Fibroblast of pulmonary artery (primary cell): ENCODE results near the gene PELI2.
A peak's percentile ranks its signal among the peaks of the same experiment; 100 is the strongest.

Experiments used
- DNase-seq: peaks from one replicate; pipeline ENCODE4 v3.0.0-alpha.2; 2010; ENCODE audit warnings: low read depth
- H3K4me3 ChIP-seq: replicated peaks from 2 replicates; pipeline ENCODE4 v1.5.1; 2011; ENCODE audit warnings: low read depth, mild to moderate bottlenecking, control low read depth, low read length, moderate library complexity
- TF ChIP-seq, protein P1 (sequence below): IDR thresholded peaks from 2 replicates; pipeline ENCODE4 v1.5.1; 2011; ENCODE audit warnings: mild to moderate bottlenecking, control low read depth, low read length, inconsistent platforms; ENCODE audit errors: missing control alignments

The PELI2 gene

DNA sequence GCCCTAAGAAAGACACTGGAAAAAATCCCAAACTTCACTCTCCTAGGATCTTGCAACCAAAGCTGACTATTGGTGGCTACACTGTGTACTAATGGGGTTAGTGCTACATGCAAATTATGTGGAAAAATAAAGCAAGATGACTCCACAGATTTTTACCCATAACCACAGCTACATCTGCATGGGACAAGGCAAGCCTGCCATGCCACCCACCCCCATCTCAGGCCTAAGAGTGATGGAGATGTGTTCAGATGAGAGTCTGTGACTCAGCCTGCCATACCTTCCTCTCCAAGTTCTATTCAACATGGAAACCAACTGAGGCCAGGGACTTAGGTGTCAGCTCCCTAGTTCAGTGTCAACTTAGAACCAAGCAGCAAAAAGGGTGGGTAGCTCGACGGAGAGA is 206.2 kb downstream of the PELI2 start:
- TF ChIP-seq, protein P1, sequence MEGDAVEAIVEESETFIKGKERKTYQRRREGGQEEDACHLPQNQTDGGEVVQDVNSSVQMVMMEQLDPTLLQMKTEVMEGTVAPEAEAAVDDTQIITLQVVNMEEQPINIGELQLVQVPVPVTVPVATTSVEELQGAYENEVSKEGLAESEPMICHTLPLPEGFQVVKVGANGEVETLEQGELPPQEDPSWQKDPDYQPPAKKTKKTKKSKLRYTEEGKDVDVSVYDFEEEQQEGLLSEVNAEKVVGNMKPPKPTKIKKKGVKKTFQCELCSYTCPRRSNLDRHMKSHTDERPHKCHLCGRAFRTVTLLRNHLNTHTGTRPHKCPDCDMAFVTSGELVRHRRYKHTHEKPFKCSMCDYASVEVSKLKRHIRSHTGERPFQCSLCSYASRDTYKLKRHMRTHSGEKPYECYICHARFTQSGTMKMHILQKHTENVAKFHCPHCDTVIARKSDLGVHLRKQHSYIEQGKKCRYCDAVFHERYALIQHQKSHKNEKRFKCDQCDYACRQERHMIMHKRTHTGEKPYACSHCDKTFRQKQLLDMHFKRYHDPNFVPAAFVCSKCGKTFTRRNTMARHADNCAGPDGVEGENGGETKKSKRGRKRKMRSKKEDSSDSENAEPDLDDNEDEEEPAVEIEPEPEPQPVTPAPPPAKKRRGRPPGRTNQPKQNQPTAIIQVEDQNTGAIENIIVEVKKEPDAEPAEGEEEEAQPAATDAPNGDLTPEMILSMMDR = no peak
- no peak overlapping the region for H3K4me3 ChIP-seq
- DNase-seq = no peak

DNA sequence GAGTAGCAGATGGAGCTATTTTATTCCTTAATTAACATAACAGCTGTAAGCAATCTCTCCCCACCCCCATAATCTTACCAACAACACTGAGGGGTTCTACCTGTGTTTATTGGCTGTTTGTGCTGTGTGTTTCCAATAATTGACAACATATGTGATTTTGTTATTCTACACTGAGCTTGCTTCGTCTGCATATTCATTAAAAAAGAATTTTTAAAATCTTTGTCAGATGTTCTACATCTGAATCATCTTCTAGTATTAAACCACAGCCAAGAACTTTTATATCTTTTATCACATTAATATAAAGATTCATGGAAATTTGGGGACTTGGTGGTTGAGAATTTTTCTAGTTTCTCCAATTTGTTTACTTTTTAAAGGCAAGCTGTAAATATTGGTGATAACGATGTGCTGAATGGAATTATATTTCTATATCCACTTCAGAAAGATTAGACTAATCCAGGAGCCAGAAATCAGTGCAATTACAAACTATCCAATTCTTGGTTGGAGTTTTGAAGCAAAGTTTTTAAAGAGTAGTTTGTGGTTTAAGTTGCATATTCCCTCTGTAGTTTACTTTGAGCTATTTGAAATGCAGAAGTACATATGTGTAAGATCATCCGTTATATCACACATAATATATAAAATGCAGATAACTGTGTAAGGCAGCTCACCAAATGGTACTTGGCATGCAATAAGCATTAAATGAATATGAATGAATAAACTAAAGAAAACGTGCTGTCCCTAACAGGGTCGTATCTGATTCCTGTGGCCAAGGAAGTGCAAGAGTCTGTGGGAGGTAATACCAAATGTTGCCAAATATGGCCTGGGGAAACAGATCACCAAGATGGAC is 206.9 kb downstream of the PELI2 start:
- DNase-seq = peak; percentile 48
- TF ChIP-seq, protein P1 = no peak
- H3K4me3 ChIP-seq = no peak overlapping the region

DNA sequence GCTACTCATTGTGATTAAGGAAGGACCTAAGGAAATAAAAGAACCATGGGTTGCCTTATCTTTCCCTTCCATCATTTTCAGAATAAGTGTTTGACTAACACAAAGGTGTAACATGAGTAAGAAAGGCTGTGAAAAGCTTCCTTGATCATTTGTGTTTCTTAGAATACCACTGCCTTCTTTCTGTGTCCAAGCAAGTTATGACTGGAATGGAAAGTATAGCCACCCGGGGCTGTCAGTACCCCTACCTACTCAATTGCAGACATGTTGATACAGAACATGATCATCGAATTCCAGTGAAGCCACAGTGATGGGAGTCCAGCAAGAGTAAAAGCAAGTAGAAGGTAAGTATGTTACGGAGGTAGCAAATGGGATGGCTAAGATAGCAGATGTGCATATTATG is 209.8 kb downstream of the PELI2 start:
- TF ChIP-seq, protein P1 = no peak
- no peak for DNase-seq
- H3K4me3 ChIP-seq = no peak overlapping the region

GRCh38 chr14:56331592-56332216 is 213.5 kb downstream of the PELI2 start:
- TF ChIP-seq, protein P1 = no peak
- H3K4me3 ChIP-seq = no peak overlapping the region
- peak; percentile 44 for DNase-seq

DNA sequence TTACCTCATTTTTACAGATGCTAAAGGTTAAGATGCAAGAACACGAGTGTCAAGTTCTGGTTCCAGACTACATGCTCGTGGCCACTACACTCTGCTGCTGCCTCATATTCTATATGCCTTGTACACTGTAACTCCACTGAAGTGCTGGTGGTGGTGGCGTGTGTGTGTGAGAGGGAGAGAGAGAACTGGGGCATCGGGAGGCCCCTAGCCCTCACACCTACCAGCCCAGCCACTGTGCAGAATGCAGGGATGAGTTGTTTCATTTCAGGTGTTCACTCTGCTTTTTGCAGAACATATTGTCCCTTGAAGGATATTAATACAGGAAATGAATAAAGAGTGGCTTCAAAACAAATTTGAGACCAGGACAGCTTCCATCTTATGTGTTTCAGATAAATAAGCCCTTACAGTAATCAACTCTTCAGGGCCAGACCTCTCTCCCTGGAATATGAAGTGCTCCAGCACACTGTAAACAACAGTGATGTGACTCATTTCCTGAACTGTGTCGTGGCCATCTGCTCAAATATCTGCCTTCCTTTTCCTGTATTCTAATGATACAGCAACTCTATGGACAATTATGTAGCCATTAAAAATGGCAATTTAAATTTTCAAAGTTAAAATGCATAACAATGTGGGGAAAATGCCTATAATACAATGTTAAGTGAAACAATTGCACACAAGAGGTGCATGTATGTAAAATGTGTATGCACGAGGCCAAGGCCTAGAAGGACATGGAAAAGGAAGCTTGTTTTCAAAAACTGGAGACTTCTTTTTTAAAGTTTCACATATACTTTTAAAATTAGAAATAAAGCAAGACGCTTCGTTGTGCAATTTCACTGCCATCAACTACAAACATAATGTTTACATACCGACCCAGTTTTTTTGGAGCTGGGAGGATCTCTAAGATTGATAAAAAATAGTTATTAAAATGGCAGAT is 215.4 kb downstream of the PELI2 start:
- peak; percentile 86 for DNase-seq
- TF ChIP-seq, protein P1 = no peak
- no peak overlapping the region for H3K4me3 ChIP-seq

DNA sequence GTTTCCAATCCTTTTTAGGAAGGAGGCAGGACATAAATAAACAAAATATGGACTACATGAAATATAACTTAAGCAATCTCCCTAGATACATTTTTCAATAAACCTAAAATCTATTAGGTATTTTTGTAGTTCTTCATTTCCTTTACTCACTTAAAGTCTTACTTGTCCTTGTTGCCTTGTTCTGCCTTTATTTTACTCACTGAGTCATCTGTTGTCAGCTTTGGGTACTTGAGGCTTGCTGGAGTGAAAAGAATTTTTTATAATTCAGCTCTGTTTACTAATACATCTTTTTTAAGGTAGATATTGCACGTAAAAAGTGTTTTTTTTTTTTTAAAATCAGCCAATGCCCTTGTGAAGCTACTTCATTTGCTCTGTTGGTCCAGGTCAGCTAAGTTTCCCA is 216.2 kb downstream of the PELI2 start:
- H3K4me3 ChIP-seq = no peak overlapping the region
- TF ChIP-seq, protein P1 = no peak
- peak; percentile 36 for DNase-seq
